H1 (cell line): ENCODE measurements around the gene MRM2. TPM values are rescaled to one million over a fixed set of nuclear protein-coding genes. Genes with fewer than 3 reads are reported as not detected.

Source experiments
- CTCF ChIA-PET: fragments of 300-600 bp; sonication (Branson Sonifier 250); formaldehyde crosslinking; loops from one replicate; lab custom pipeline; 2021; ENCODE audit not compliant: partially characterized antibody; lab: Charles Lee
- POLR2A ChIA-PET: fragments of 300-600 bp; sonication (Branson Sonifier 250); formaldehyde crosslinking; loops from one replicate; lab custom pipeline; 2021; ENCODE audit warnings: inconsistent platforms; ENCODE audit not compliant: partially characterized antibody; lab: Charles Lee
- DNase-seq, 2 experiments: peaks; one replicate each; pipeline versions ENCODE4 v3.0.0 to v3.0.0-alpha.2; 2010 to 2022; ENCODE audit warnings: low spot score in 2 of 2, low read depth in 1 of 2, mixed read lengths in 1 of 2
- FAIRE-seq: peaks from 2 replicates; lab custom pipeline; 2011; peaks lifted over from hg19 to GRCh38; lab: Jason Lieb, UNC
- H2AFZ ChIP-seq: 2 replicates; pipeline ENCODE4 v1.8.1; 2012; ENCODE audit warnings: low read length, inconsistent platforms
- H2AK5ac ChIP-seq: 2 replicates; pipeline ENCODE4 v1.6.1; 2013; ENCODE audit warnings: low read depth, low read length
- H2BK120ac ChIP-seq: replicated peaks from 2 replicates; pipeline ENCODE3; 2013; ENCODE audit warnings: low read depth, low read length, inconsistent platforms
- H2BK12ac ChIP-seq: 2 replicates; pipeline ENCODE4 v1.6.1; 2013; ENCODE audit warnings: low read depth, low read length
- H2BK15ac ChIP-seq: 2 replicates; pipeline ENCODE4 v1.6.1; 2013; ENCODE audit warnings: low read length
- H2BK20ac ChIP-seq: 2 replicates; pipeline ENCODE4 v1.6.1; 2013; ENCODE audit warnings: low read length
- H2BK5ac ChIP-seq: 2 replicates; pipeline ENCODE4 v1.6.1; 2013; ENCODE audit warnings: low read depth, low read length
- H3K14ac ChIP-seq: 2 replicates; pipeline ENCODE4 v1.6.1; 2013; ENCODE audit warnings: inconsistent platforms; ENCODE audit not compliant: insufficient read length
- H3K18ac ChIP-seq: 2 replicates; pipeline ENCODE4 v1.6.1; 2013; ENCODE audit warnings: low read length; ENCODE audit errors: extremely low read depth
- H3K23ac ChIP-seq: 2 replicates; pipeline ENCODE4 v1.6.1; 2013; ENCODE audit warnings: inconsistent platforms; ENCODE audit not compliant: insufficient read length
- H3K23me2 ChIP-seq: 2 replicates; pipeline ENCODE4 v1.6.1; 2013; ENCODE audit warnings: low read depth, low read length
- H3K27ac ChIP-seq: 2 replicates; pipeline ENCODE4 v1.6.1; 2011; ENCODE audit warnings: low read depth, low read length, inconsistent platforms
- H3K27me3 ChIP-seq, 4 experiments: replicated peaks in 1 of 4; 1 replicate in 1 of 4; 2 replicates in 3 of 4; pipeline versions ENCODE4 v1.6.1 to v1.8.1; 2011 to 2013; ENCODE audit warnings: low read length in 3 of 4, mild to moderate bottlenecking in 3 of 4, inconsistent platforms in 2 of 4, mixed read lengths in 2 of 4, moderate library complexity in 1 of 4; ENCODE audit not compliant: control insufficient read depth in 3 of 4, insufficient read depth in 3 of 4; ENCODE audit errors: extremely low read depth in 1 of 4
- H3K36me3 ChIP-seq, 4 experiments: 2 replicates each; pipeline versions ENCODE4 v1.6.1 to v1.8.1; 2011 to 2013; ENCODE audit warnings: mild to moderate bottlenecking in 4 of 4, low read length in 3 of 4, moderate library complexity in 2 of 4, control low read depth in 1 of 4, inconsistent platforms in 1 of 4; ENCODE audit not compliant: insufficient read depth in 4 of 4, control insufficient read depth in 2 of 4
- H3K4ac ChIP-seq: replicated peaks from 2 replicates; pipeline ENCODE3; 2013; ENCODE audit warnings: low read length, low read depth, mixed read lengths, inconsistent platforms; ENCODE audit not compliant: insufficient read length
- H3K4me1 ChIP-seq, 4 experiments: replicated peaks in 1 of 4; 1 replicate in 1 of 4; 2 replicates in 3 of 4; pipeline versions ENCODE4 v1.6.1 to v1.8.1; 2011 to 2013; ENCODE audit warnings: low read length in 3 of 4, inconsistent platforms in 2 of 4, mixed read lengths in 1 of 4; ENCODE audit not compliant: insufficient read depth in 4 of 4, control insufficient read depth in 3 of 4
- H3K4me2 ChIP-seq, 2 experiments: 2 replicates each; pipeline versions ENCODE4 v1.6.1 to v1.8.1; 2011 to 2013; ENCODE audit warnings: low read depth in 2 of 2, low read length in 2 of 2, control low read depth in 1 of 2, inconsistent platforms in 1 of 2, mild to moderate bottlenecking in 1 of 2; ENCODE audit not compliant: insufficient read depth in 1 of 2
- H3K4me3 ChIP-seq, 4 experiments: fragments of 200-600, 300-600 bp in 1 of 4; sonication (generic), shearing (Covaris generic), sonication (Bioruptor Twin) in 1 of 4; 2 replicates each; pipeline versions ENCODE4 v1.5.1 to v1.8.1; 2011 to 2016; ENCODE audit warnings: low read length in 4 of 4, low read depth in 3 of 4, control low read depth in 2 of 4, inconsistent platforms in 2 of 4, mild to moderate bottlenecking in 2 of 4, mixed read lengths in 1 of 4, moderate library complexity in 1 of 4; ENCODE audit not compliant: insufficient read depth in 2 of 4; ENCODE audit errors: extremely low read depth in 1 of 4
- H3K56ac ChIP-seq: replicated peaks from 2 replicates; pipeline ENCODE3; 2013; ENCODE audit warnings: low read depth, mild to moderate bottlenecking, mixed read lengths, low read length, inconsistent platforms; ENCODE audit not compliant: insufficient read length
- H3K79me1 ChIP-seq: 2 replicates; pipeline ENCODE4 v1.6.1; 2013; ENCODE audit warnings: low read depth, low read length, control low read depth
- H3K79me2 ChIP-seq, 2 experiments: 2 replicates each; pipeline versions ENCODE4 v1.6.1 to v1.8.1; 2012 to 2013; ENCODE audit warnings: low read length in 2 of 2, mild to moderate bottlenecking in 2 of 2, inconsistent platforms in 1 of 2; ENCODE audit not compliant: insufficient read depth in 2 of 2, control insufficient read depth in 1 of 2
- H3K9ac ChIP-seq, 4 experiments: replicated peaks in 1 of 4; 1 replicate in 1 of 4; 2 replicates in 3 of 4; pipeline versions ENCODE4 v1.6.1 to v1.8.1; 2011 to 2013; ENCODE audit warnings: low read depth in 3 of 4, low read length in 3 of 4, control low read depth in 2 of 4, mild to moderate bottlenecking in 2 of 4, moderate library complexity in 2 of 4, inconsistent platforms in 1 of 4; ENCODE audit errors: extremely low read depth in 1 of 4
- H3K9me3 ChIP-seq, 2 experiments: 2 replicates each; pipeline versions ENCODE4 v1.6.1 to v1.8.1; 2012 to 2013; ENCODE audit warnings: mild to moderate bottlenecking in 2 of 2, moderate library complexity in 2 of 2, control low read depth in 1 of 2, inconsistent platforms in 1 of 2, low read depth in 1 of 2, low read length in 1 of 2, mixed read lengths in 1 of 2; ENCODE audit not compliant: insufficient read depth in 2 of 2
- H4K20me1 ChIP-seq, 2 experiments: replicated peaks in 1 of 2; 2 replicates each; pipeline versions ENCODE3 to v1.8.1; 2011 to 2013; ENCODE audit warnings: inconsistent platforms in 2 of 2, low read length in 2 of 2, mild to moderate bottlenecking in 1 of 2; ENCODE audit not compliant: insufficient read depth in 2 of 2, control insufficient read depth in 1 of 2
- H4K5ac ChIP-seq: 2 replicates; pipeline ENCODE4 v1.6.1; 2013; ENCODE audit warnings: low read length, low read depth, mixed read lengths, inconsistent platforms; ENCODE audit not compliant: insufficient read length
- H4K8ac ChIP-seq: 2 replicates; pipeline ENCODE4 v1.8.0; 2013; ENCODE audit warnings: mild to moderate bottlenecking, moderate library complexity, low read length, inconsistent platforms; ENCODE audit not compliant: insufficient read depth; ENCODE audit errors: extremely low read depth
- H4K91ac ChIP-seq: replicated peaks from 2 replicates; pipeline ENCODE3; 2013; ENCODE audit warnings: low read length, mixed read lengths, inconsistent platforms; ENCODE audit not compliant: insufficient read length
- SP2 ChIP-seq: IDR thresholded peaks from 2 replicates; pipeline ENCODE4 v1.6.1; 2012; ENCODE audit warnings: mild to moderate bottlenecking, low read length, inconsistent platforms
- WGBS, 2 experiments: shearing (Covaris generic) in 1 of 2; methylation state at CpG; one replicate each; pipeline versions ENCODE4 v1.1.6 to v1.1.7; 2013 to 2015; ENCODE audit warnings: low lambda C conversion rate in 2 of 2, mixed read lengths in 2 of 2, inconsistent platforms in 1 of 2, low coverage in 1 of 2, missing lambda C conversion rate in 1 of 2; ENCODE audit not compliant: insufficient replicate concordance in 2 of 2, insufficient coverage in 1 of 2, insufficient read length in 1 of 2; ENCODE audit errors: extremely low coverage in 1 of 2, missing lambda C conversion rate in 1 of 2; 5-methylcytosine and 5-hydroxymethylcytosine counted together
- polyA plus RNA-seq, 7 experiments: library from polyadenylated mRNA; depleted of rRNA in 3 of 7; stranded (reverse) in 5 of 7; unstranded in 2 of 7; fragments of >200 nt in 5 of 7; fragments of 200-250 nt in 2 of 7; gene quantifications; 1 replicate in 5 of 7; 2 replicates in 1 of 7; 4 replicates in 1 of 7; pipeline versions ENCODE4 v1.2.1 to v1.2.3, GENCODE V29; 2011 to 2013; ENCODE audit warnings: missing spikeins in 2 of 7, mixed read lengths in 2 of 7
- total RNA-seq: library from RNA; stranded (reverse); fragmentation: NEBNext Ultra II Directional; extraction: Animal tissue kit (Norgen Biotek cat#: 25700); gene quantifications from 2 replicates; pipeline ENCODE4 v1.2.1, GENCODE V29; 2021
- TF ChIP-seq, protein P1 (sequence below): IDR thresholded peaks from 2 replicates; pipeline ENCODE4 v1.6.1; 2011; ENCODE audit warnings: low read depth, mild to moderate bottlenecking, low read length; ENCODE audit not compliant: insufficient read depth

Gene MRM2
- total and polyA plus RNA-seq, 2 of the 8 experiments (the other 6 are each of a cell fraction or from before 2014, with no cell fraction given): 17.2 to 38.6 TPM

DNA sequence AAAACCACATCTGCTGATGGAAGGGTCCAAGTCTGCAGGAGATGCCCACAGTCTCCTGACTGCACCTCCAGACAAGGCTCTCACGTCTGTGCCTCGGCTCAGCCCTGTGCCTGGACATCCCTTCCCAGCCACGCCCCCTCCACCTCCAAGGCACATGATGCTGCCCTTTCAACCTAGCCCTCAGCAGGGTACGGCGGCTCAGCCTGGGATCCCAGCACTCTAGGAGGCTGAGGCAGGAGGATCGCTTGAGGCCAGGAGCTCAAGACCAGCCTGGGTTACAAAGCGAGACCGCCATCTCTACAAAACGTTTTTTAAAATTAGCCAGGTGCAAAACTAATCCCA lies 23.6 kb downstream of the MRM2 start:
- CTCF ChIA-PET: no interaction called here
- Histone ChIP-seq H4K5ac (no peak overlapping the region), H2BK20ac (no peak overlapping the region), H2AK5ac (no peak overlapping the region), H4K91ac (no peak overlapping the region), H3K56ac (no peak overlapping the region), H3K4ac (no peak overlapping the region), H4K8ac (no peak overlapping the region), H2BK15ac (no peak overlapping the region), H3K79me1 (peaks cover 9% of the 10 kb centered on the region), H3K36me3 (peaks cover 19 to 60% (median 44%) of the 10 kb centered on the region in 4 experiments; a peak in 7 of 8 replicates), H3K23ac (no peak overlapping the region), H3K14ac (no peak overlapping the region), H3K23me2 (no peaks in the 10 kb centered on the region), H3K79me2 (peaks cover 0 to 4% of the 10 kb centered on the region in 2 experiments; a peak in 3 of 4 replicates), H3K27me3 (no peaks in the 10 kb centered on the region), H3K18ac (no peak overlapping the region), H2BK12ac (no peak overlapping the region), H2AFZ (no peak overlapping the region), H2BK5ac (no peak overlapping the region), H3K9ac (no peak overlapping the region), H3K9me3 (no peaks in the 10 kb centered on the region), H2BK120ac (no peak overlapping the region), H3K27ac (no peak overlapping the region), H4K20me1 (peaks cover 4 to 28% of the 10 kb centered on the region in 2 experiments), H3K4me3 (no peak overlapping the region), H3K4me2 (no peak overlapping the region), H3K4me1 (no peaks in the 10 kb centered on the region)
- DNase-seq: no peak
- POLR2A ChIA-PET: interaction anchor here (1.6 kb wide), 1 partner anchor 17 kb away, joined by 3 read pairs; no protein-coding TSS in a partner anchor
- no peak for FAIRE-seq
- WGBS, 2 experiments: 91% methylated on average over 9 of the region's 9 CpGs; no CpG with 5 or more reads in 1 of the 2 experiments
- no peak for TF ChIP-seq SP2
- TF ChIP-seq, protein P1, sequence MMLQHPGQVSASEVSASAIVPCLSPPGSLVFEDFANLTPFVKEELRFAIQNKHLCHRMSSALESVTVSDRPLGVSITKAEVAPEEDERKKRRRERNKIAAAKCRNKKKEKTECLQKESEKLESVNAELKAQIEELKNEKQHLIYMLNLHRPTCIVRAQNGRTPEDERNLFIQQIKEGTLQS: no peak
